NCI-H2081 treated with DMSO at 0.1 percent for 48 hours (cell line): Measurements from ENCODE around the gene STAT1.
"Not testable (repeated sequence)": the region's sequence is repeated elsewhere in the genome, so short reads cannot be mapped to it uniquely, and the experiment has no call there.

Experiments used
- DNase-seq: peaks from one replicate; lab custom pipeline; 2025; lab: John Stamatoyannopoulos, UW

The STAT1 gene

GRCh38 chr2:190981733-190982132, 32.2 kb downstream of the STAT1 start:
- no peak for DNase-seq

- no peak for DNase-seq
These were observed 32.6 kb downstream of the STAT1 start for GRCh38 chr2:190981333-190981732.

GRCh38 chr2:190980630-190981209, 33.3 kb downstream of the STAT1 start:
- peak; percentile 64 for DNase-seq

GRCh38 chr2:190979906-190980629, 33.9 kb downstream of the STAT1 start:
- peak; percentile 64 for DNase-seq

- DNase-seq = no peak
These were observed 35.5 kb downstream of the STAT1 start for GRCh38 chr2:190978389-190979053.

- no peak for DNase-seq
These were observed 36.5 kb downstream of the STAT1 start for GRCh38 chr2:190977505-190977904.

- DNase-seq = no peak
These were observed 37.5 kb downstream of the STAT1 start for GRCh38 chr2:190976521-190976920.

- no peak for DNase-seq
These were observed 39.2 kb downstream of the STAT1 start for GRCh38 chr2:190974629-190975361.

- DNase-seq = no peak
These were observed 40.0 kb downstream of the STAT1 start for GRCh38 chr2:190973726-190974628.

- no peak for DNase-seq
These were observed 40.7 kb downstream of the STAT1 start for GRCh38 chr2:190973262-190973661.

- no peak for DNase-seq
These were observed 41.1 kb downstream of the STAT1 start for GRCh38 chr2:190972846-190973245.

GRCh38 chr2:190972213-190972612, 41.8 kb downstream of the STAT1 start:
- no peak for DNase-seq

- DNase-seq = no peak
These were observed 43.0 kb downstream of the STAT1 start for GRCh38 chr2:190970873-190971506.

- DNase-seq = no peak
These were observed 43.8 kb downstream of the STAT1 start for GRCh38 chr2:190970160-190970559.

GRCh38 chr2:190968522-190968921, 45.4 kb downstream of the STAT1 start:
- DNase-seq = no peak

- no peak for DNase-seq
These were observed 48.3 kb downstream of the STAT1 start for GRCh38 chr2:190965580-190966222.

GRCh38 chr2:190964170-190964795, 49.7 kb downstream of the STAT1 start:
- no peak for DNase-seq

- no peak for DNase-seq
These were observed 50.9 kb downstream of the STAT1 start for GRCh38 chr2:190963088-190963487.

- no peak for DNase-seq
These were observed 52.0 kb downstream of the STAT1 start for GRCh38 chr2:190961918-190962487.

GRCh38 chr2:190961117-190961516, 52.9 kb downstream of the STAT1 start:
- not testable (repeated sequence) for DNase-seq
